ENCODE results near the gene ZNF302.

ZNF302 gene

DNA sequence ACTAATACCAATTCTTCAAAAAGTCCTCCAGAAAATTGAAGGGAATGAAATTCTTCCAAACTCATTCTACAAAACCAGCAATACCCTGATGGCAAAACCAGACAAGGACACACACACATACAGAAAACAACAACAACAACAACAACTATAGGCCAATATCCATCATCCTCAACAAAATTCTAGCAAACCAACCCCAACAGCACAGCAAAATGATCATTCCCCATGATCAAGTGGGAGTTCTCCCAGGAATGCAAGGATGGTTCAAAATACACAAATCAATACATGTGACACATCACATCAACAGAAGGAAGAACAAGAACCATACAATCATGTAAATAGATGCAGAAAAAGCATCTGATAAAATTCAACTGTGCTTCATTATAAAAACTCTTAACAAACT, 37.9 kb downstream of the ZNF302 start:
- H3K9me2 ChIP-seq (replicated peaks; ENCODE audit: insufficient read depth, low read length) = no peaks in the 10 kb centered on the region
- no peak for DNase-seq
- H3K27me3 ChIP-seq (replicated peaks; ENCODE audit: insufficient read depth, low read length) = no peaks in the 10 kb centered on the region
- TF ChIP-seq EZH2phosphoT487 (IDR thresholded peaks at IDR 0.05; ENCODE audit: low read length) = no peak
- TF ChIP-seq, protein P1, sequence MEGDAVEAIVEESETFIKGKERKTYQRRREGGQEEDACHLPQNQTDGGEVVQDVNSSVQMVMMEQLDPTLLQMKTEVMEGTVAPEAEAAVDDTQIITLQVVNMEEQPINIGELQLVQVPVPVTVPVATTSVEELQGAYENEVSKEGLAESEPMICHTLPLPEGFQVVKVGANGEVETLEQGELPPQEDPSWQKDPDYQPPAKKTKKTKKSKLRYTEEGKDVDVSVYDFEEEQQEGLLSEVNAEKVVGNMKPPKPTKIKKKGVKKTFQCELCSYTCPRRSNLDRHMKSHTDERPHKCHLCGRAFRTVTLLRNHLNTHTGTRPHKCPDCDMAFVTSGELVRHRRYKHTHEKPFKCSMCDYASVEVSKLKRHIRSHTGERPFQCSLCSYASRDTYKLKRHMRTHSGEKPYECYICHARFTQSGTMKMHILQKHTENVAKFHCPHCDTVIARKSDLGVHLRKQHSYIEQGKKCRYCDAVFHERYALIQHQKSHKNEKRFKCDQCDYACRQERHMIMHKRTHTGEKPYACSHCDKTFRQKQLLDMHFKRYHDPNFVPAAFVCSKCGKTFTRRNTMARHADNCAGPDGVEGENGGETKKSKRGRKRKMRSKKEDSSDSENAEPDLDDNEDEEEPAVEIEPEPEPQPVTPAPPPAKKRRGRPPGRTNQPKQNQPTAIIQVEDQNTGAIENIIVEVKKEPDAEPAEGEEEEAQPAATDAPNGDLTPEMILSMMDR (IDR thresholded peaks at IDR 0.05; ENCODE audit: low read length) = no peak
- no peak overlapping the region for H2AFZ ChIP-seq (ENCODE audit: low read length)
- H3F3A ChIP-seq (ENCODE audit: insufficient read depth, low read length) = no peaks in the 10 kb centered on the region
- H3K9me3 ChIP-seq (replicated peaks; ENCODE audit: insufficient read depth, low read length) = no peaks in the 10 kb centered on the region
- H3K4me2 ChIP-seq (ENCODE audit: low read depth, low read length) = no peak overlapping the region
- H3K36me3 ChIP-seq (replicated peaks; ENCODE audit: insufficient read depth, low read length) = no peaks in the 10 kb centered on the region
- H3K4me3 ChIP-seq (ENCODE audit: low read length) = no peak overlapping the region
- no peak overlapping the region for H3K27ac ChIP-seq (ENCODE audit: low read length)
- no peaks in the 10 kb centered on the region for H4K20me1 ChIP-seq (ENCODE audit: insufficient read depth, low read length)
- no peaks in the 10 kb centered on the region for H3K79me2 ChIP-seq (ENCODE audit: low read length)
- no peak overlapping the region for H3K9ac ChIP-seq (ENCODE audit: low read length)
- H3K4me1 ChIP-seq (ENCODE audit: low read length) = 0 out of 2 replicates have a peak, but pooled peaks cover 4% of the 10 kb centered on the region

DNA sequence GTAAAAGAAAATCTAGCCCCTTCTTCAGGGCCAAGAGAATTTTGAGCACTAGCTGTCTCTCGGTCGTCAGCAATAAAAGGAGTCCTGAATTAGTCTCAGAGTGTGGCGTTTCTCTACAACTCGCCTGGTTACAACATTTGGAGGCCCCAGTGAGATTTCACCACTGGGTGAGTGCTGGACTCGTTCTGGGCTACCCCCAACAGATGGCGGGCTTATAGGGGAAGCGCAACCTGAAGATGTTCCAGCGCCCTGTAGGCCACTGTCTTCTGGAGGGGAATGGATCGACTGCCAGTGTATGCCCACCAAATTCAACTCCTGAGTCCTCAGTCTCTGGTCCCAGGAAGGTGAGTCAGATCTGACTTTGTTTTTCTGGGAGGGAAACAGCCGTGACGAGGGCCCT, 44.9 kb downstream of the ZNF302 start:
- Histone ChIP-seq H2AFZ (ENCODE audit: low read length) (no peak overlapping the region), H3K9ac (ENCODE audit: low read length) (no peak overlapping the region), H3K27me3 (replicated peaks; ENCODE audit: insufficient read depth, low read length) (peaks cover 16% of the 10 kb centered on the region), H3K4me1 (ENCODE audit: low read length) (0 out of 2 replicates have a peak, but pooled peaks cover 4% of the 10 kb centered on the region), H3K9me2 (replicated peaks; ENCODE audit: insufficient read depth, low read length) (no peaks in the 10 kb centered on the region), H3K4me3 (ENCODE audit: low read length) (no peak overlapping the region), H3F3A (ENCODE audit: insufficient read depth, low read length) (no peaks in the 10 kb centered on the region), H3K79me2 (ENCODE audit: low read length) (no peaks in the 10 kb centered on the region), H3K4me2 (ENCODE audit: low read depth, low read length) (no peak overlapping the region), H3K27ac (ENCODE audit: low read length) (no peak overlapping the region), H4K20me1 (ENCODE audit: insufficient read depth, low read length) (no peaks in the 10 kb centered on the region), H3K36me3 (replicated peaks; ENCODE audit: insufficient read depth, low read length) (no peaks in the 10 kb centered on the region), H3K9me3 (replicated peaks; ENCODE audit: insufficient read depth, low read length) (no peaks in the 10 kb centered on the region)
- DNase-seq = no peak
- TF ChIP-seq EZH2phosphoT487 (IDR thresholded peaks at IDR 0.05; ENCODE audit: low read length) (no peak), EZH2 (optimal IDR thresholded peaks at IDR 0.05; ENCODE audit: low read depth, low read length) (no peak)
- TF ChIP-seq, protein P1 (IDR thresholded peaks at IDR 0.05; ENCODE audit: low read length) = no peak

DNA sequence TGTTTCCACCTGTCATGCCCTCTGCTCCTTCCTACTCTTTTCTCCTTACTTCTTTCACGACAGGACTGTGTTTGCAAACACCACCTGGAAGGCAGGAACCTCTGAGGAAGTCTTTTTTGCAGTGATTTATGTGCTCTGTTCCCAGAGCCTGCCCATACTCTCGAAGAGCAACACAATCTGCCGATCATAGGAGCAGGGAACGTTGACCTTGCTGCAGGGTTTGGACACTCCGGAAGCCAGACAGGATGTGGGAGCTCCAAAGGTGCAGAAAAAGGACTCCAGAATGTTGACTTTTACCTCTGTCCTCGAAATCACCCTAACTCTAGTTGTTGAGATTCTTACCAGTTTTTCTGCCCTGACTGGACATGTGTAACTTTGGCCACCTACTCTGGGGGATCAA, 47.9 kb downstream of the ZNF302 start:
- Histone ChIP-seq H3K4me3 (ENCODE audit: low read length) (no peak overlapping the region), H3K9me3 (replicated peaks; ENCODE audit: insufficient read depth, low read length) (no peaks in the 10 kb centered on the region), H3K4me1 (ENCODE audit: low read length) (no peaks in the 10 kb centered on the region), H3F3A (ENCODE audit: insufficient read depth, low read length) (no peaks in the 10 kb centered on the region), H3K36me3 (replicated peaks; ENCODE audit: insufficient read depth, low read length) (no peaks in the 10 kb centered on the region), H3K4me2 (ENCODE audit: low read depth, low read length) (no peak overlapping the region), H2AFZ (ENCODE audit: low read length) (no peak overlapping the region), H3K27ac (ENCODE audit: low read length) (no peak overlapping the region), H3K9me2 (replicated peaks; ENCODE audit: insufficient read depth, low read length) (no peaks in the 10 kb centered on the region), H3K9ac (ENCODE audit: low read length) (no peak overlapping the region), H4K20me1 (ENCODE audit: insufficient read depth, low read length) (no peaks in the 10 kb centered on the region), H3K27me3 (replicated peaks; ENCODE audit: insufficient read depth, low read length) (peaks cover 24% of the 10 kb centered on the region), H3K79me2 (ENCODE audit: low read length) (no peaks in the 10 kb centered on the region)
- TF ChIP-seq EZH2 (optimal IDR thresholded peaks at IDR 0.05; ENCODE audit: low read depth, low read length) = no peak
- TF ChIP-seq, protein P1 (IDR thresholded peaks at IDR 0.05; ENCODE audit: low read length) = no peak
- TF ChIP-seq EZH2phosphoT487 (IDR thresholded peaks at IDR 0.05; ENCODE audit: low read length) = no peak
- no peak for DNase-seq

Data from MM.1S (cell line).